ENCODE results near the gene MRTFB. TPM values are rescaled to one million over a fixed set of nuclear protein-coding genes. Genes with fewer than 3 reads are reported as not detected.

Gene MRTFB
- total and polyA plus RNA-seq, 9 donors = 7.2 to 45.6 (median 36.6) TPM

DNA sequence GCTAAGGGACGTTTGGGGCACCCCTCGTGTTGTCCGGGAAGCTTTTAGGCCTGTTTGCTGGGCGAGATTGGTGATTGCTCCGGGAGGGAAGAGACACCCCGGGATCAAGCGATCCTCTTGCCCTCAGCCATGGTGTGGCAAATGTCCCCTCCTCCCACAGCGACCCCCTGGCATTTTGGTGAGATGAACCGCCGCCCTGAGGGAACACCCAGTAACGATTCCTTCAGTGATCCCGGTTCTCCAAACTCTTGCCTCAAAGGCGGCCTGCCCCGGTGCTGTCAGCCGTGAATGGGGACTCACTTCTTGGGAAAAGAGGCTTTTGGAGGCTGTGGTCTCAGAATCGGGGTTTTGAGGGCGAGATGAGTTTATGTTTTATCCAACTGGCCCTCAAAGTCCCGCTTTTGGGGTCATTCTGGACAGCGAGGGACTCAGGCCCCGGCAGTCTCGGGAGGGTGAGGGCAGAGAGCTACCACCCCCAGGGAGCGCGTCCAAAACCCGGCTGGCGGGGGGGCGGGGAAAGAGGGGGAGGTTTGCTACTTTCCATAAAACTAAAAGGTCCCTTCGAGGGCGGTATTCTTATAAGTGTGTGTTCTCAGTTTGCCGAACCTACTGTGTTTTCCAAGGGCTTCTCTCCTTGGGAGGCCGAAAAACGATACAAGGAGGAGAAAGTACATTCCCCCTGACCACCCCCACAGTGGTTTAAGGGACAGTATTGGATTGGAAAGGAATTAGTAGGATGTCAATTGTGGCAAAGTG, 232.7 kb downstream of the MRTFB start:
- WGBS, 3 donors = 55 to 69% (median 62%) methylated on average over 31 of the region's 31 CpGs
- Histone ChIP-seq H3K36me3 (no peaks in the 10 kb centered on the region), H3K4me1 (ENCODE audit: insufficient read depth) (peaks cover 8% of the 10 kb centered on the region), H3K4me3 (peak overlapping the region; percentile 75), H3K27ac (peak overlapping the region; percentile 5 to 50), H3K27me3 (no peaks in the 10 kb centered on the region), H3K9me3 (no peaks in the 10 kb centered on the region)
- DNase-seq = peak in 2 of 5 donors; percentile 42 to 62
- intact Hi-C loops (cut with DNase I) = loop anchor here in 1 of 4 donors (5.0 to 10.0 kb wide), 2 partner anchors 331 to 382 kb away; partner anchors contain the start of genes BFAR, ERCC4 and PARN
- TF ChIP-seq POLR2A (IDR thresholded peaks at IDR 0.05) = no peak
- no peak for TF ChIP-seq EP300 (IDR thresholded peaks at IDR 0.05)
- TF ChIP-seq, protein P1, sequence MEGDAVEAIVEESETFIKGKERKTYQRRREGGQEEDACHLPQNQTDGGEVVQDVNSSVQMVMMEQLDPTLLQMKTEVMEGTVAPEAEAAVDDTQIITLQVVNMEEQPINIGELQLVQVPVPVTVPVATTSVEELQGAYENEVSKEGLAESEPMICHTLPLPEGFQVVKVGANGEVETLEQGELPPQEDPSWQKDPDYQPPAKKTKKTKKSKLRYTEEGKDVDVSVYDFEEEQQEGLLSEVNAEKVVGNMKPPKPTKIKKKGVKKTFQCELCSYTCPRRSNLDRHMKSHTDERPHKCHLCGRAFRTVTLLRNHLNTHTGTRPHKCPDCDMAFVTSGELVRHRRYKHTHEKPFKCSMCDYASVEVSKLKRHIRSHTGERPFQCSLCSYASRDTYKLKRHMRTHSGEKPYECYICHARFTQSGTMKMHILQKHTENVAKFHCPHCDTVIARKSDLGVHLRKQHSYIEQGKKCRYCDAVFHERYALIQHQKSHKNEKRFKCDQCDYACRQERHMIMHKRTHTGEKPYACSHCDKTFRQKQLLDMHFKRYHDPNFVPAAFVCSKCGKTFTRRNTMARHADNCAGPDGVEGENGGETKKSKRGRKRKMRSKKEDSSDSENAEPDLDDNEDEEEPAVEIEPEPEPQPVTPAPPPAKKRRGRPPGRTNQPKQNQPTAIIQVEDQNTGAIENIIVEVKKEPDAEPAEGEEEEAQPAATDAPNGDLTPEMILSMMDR (IDR thresholded peaks at IDR 0.05) = no peak

DNA sequence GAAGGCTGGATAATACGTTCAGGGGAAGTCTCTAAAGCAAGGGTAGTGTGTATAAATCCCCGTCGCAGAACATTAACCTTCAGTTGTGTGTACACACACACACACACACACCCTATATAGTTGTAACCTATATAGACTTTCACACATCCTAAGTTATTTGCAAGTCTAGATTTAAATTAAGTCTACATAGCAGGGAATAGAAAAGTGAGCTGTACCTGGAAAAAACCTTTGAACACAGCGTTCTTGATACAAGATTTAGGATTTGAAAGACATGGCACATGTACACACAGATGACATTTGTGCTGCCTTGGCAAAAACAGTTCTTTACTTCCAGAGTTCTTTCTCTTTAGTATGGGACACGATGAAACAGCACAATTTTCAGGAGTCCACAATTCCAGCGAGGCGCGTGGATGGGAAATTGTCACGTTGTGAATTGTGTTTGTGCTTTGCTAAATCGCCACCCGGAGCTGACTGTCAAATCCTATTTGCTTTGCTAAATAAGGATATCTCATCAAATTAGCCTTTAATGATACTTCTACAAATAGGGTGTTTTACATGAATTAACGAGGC, 233.9 kb downstream of the MRTFB start:
- no peak overlapping the region for H3K27ac ChIP-seq

DNA sequence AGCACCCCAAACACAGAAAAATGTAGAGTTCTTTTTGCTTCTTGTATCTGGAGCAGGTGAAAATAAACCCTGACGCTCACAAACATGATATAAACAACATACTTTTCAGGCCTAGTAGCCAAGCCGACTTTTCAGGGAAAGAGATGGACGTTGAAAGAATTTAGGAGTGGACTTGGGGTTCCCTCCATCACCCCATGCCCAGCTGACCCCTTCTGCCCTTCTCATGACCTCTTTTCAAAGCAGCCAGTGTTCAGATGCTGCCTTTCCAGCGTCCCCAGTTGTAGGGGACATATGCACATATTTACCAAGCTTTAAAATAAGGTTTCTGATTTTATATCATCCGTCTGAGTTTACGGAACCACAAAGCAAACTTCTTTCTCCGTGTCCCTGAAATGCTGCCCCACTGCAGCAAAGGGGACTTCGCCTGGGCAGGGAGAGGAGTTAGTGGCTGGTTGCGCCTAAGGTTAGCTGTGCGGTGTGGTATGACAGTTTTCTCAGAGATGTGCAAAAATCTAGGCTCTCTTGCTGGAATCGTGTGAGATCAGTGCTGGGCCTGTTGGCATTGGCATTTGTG, 235.5 kb downstream of the MRTFB start:
- WGBS, 3 donors = 85 to 89% (median 88%) methylated on average over 11 of the region's 11 CpGs
- no peak for DNase-seq
- Histone ChIP-seq H3K27ac (no peak overlapping the region), H3K4me1 (ENCODE audit: insufficient read depth) (peaks cover 16% of the 10 kb centered on the region), H3K9me3 (no peaks in the 10 kb centered on the region), H3K27me3 (no peaks in the 10 kb centered on the region), H3K4me3 (no peak overlapping the region), H3K36me3 (no peaks in the 10 kb centered on the region)
- TF ChIP-seq, protein P1 (IDR thresholded peaks at IDR 0.05) = no peak
- TF ChIP-seq EP300 (IDR thresholded peaks at IDR 0.05) = no peak
- TF ChIP-seq POLR2A (IDR thresholded peaks at IDR 0.05) = no peak
- intact Hi-C loops (cut with DNase I) = loop anchor here in 1 of 4 donors (10.0 kb wide), 1 partner anchor 328 kb away; the partner anchor contains the start of genes BFAR and PARN

More for the DNA sequence above, 233.9 kb downstream of the MRTFB start:
- no peak overlapping the region for H3K4me3 ChIP-seq
- intact Hi-C loops (cut with DNase I) = loop anchor here in 1 of 4 donors (5.0 to 10.0 kb wide), 2 partner anchors 330 to 383 kb away; partner anchors contain the start of genes BFAR, ERCC4 and PARN
- 88 to 92% (median 89%) methylated on average over 12 of the region's 12 CpGs for WGBS, 3 donors
- no peaks in the 10 kb centered on the region for H3K36me3 ChIP-seq
- H3K9me3 ChIP-seq = no peaks in the 10 kb centered on the region
- no peaks in the 10 kb centered on the region for H3K27me3 ChIP-seq
- TF ChIP-seq POLR2A (IDR thresholded peaks at IDR 0.05) (no peak), EP300 (IDR thresholded peaks at IDR 0.05) (no peak)
- TF ChIP-seq, protein P1 (IDR thresholded peaks at IDR 0.05) = no peak
- DNase-seq = no peak
- peaks cover 13% of the 10 kb centered on the region for H3K4me1 ChIP-seq (ENCODE audit: insufficient read depth)

DNA sequence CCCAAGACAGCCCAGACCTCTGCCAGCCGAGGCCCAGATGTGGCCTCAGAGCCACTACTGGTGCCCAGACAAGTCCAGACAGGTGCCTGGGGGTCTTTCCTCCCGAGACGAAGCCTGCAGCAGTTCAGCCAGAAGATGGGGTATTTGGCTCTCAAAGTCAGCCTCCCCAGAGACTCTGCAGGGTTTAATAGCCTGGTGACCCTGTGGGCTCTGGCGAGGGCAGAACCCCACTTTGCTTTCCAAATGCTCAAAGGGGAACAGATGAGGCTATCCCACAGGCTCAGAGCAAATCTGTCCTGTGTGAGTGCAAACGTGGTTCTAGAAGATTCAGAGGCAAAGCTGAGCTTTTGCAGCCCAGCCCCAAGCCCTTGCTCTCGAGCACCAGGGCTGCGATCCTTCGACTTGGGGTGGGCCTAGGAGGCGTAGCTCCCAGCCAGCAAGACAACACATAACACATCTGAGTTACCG, 236.0 kb downstream of the MRTFB start:
- no peak for DNase-seq
- TF ChIP-seq, protein P1 (IDR thresholded peaks at IDR 0.05) = no peak
- no peak for TF ChIP-seq POLR2A (IDR thresholded peaks at IDR 0.05)
- no peak for TF ChIP-seq EP300 (IDR thresholded peaks at IDR 0.05)
- Histone ChIP-seq H3K4me3 (no peak overlapping the region), H3K36me3 (no peaks in the 10 kb centered on the region), H3K9me3 (no peaks in the 10 kb centered on the region), H3K27ac (no peak overlapping the region), H3K27me3 (no peaks in the 10 kb centered on the region), H3K4me1 (ENCODE audit: insufficient read depth) (peaks cover 16% of the 10 kb centered on the region)
- 73 to 78% (median 74%) methylated on average over 10 of the region's 10 CpGs for WGBS, 3 donors
- intact Hi-C loops (cut with DNase I) = loop anchor here in 1 of 4 donors (10.0 kb wide), 1 partner anchor 328 kb away; the partner anchor contains the start of genes BFAR and PARN
